Activated B cell treated with CpG ODN at 0.5 μM for 24 hours (primary cell): ENCODE results near the gene TRMT1. TPM values are rescaled to one million over a fixed set of nuclear protein-coding genes. Genes with fewer than 3 reads are reported as not detected.

ENCODE experiments used
- ATAC-seq: fragments of 200-7000 bp; cut with Tn5 transposase; one replicate; pipeline ENCODE4 v1.10.0; 2021; ENCODE audit warnings: low read depth, mild to moderate bottlenecking, moderate library complexity
- CTCF ChIA-PET: fragments of 350-600 bp; sonication (Branson Sonifier 250); formaldehyde crosslinking; loops from one replicate; lab custom pipeline; 2021; ENCODE audit warnings: antibody characterized with exemption; lab: Charles Lee
- POLR2A ChIA-PET: fragments of 350-600 bp; sonication (Branson Sonifier 250); formaldehyde crosslinking; loops from one replicate; lab custom pipeline; 2021; ENCODE audit warnings: antibody characterized with exemption; lab: Charles Lee
- DNase-seq: peaks from one replicate; pipeline ENCODE4 v3.0.0; 2022
- H3K27ac Mint-ChIP-seq: one replicate; pipeline ENCODE4 v1.8.0; 2020; ENCODE audit warnings: mixed read lengths
- H3K27me3 Mint-ChIP-seq: one replicate; pipeline ENCODE4 v1.8.0; 2021; ENCODE audit warnings: mixed read lengths
- H3K36me3 Mint-ChIP-seq: one replicate; pipeline ENCODE4 v1.8.0; 2021; ENCODE audit warnings: low read depth, mixed read lengths
- H3K4me1 Mint-ChIP-seq: one replicate; pipeline ENCODE4 v1.8.0; 2021; ENCODE audit warnings: mixed read lengths
- H3K4me3 Mint-ChIP-seq: one replicate; pipeline ENCODE4 v1.8.0; 2020; ENCODE audit warnings: mild to moderate bottlenecking, mixed read lengths
- H3K9me3 Mint-ChIP-seq: one replicate; pipeline ENCODE4 v1.8.0; 2020; ENCODE audit warnings: mixed read lengths
- CTCF ChIP-seq: fragments of 200-600 bp; IDR thresholded peaks from one replicate; pipeline ENCODE4 v1.8.0; 2022; ENCODE audit warnings: antibody characterized with exemption, mild to moderate bottlenecking
- intact Hi-C: fragments of 100-400 bp; cut with micrococcal nuclease; formaldehyde crosslinking; loops from one replicate; pipeline ENCODE4 v1.15.1; 2024
- total RNA-seq: library from RNA; stranded (reverse); gene quantifications from 2 replicates; pipeline ENCODE4 v1.2.3, GENCODE V29; 2022

Gene TRMT1
- total RNA-seq, 1 donor from 2014 or later: 113 TPM

- no peak overlapping the region for H3K27ac Mint-ChIP-seq
- POLR2A ChIA-PET: interaction anchor here (0.6 kb wide), 1 partner anchor 20 kb away, joined by 3 read pairs; no protein-coding TSS in a partner anchor
Measured at GRCh38 chr19:13071444-13072187, 44.9 kb downstream of the TRMT1 start.

DNA sequence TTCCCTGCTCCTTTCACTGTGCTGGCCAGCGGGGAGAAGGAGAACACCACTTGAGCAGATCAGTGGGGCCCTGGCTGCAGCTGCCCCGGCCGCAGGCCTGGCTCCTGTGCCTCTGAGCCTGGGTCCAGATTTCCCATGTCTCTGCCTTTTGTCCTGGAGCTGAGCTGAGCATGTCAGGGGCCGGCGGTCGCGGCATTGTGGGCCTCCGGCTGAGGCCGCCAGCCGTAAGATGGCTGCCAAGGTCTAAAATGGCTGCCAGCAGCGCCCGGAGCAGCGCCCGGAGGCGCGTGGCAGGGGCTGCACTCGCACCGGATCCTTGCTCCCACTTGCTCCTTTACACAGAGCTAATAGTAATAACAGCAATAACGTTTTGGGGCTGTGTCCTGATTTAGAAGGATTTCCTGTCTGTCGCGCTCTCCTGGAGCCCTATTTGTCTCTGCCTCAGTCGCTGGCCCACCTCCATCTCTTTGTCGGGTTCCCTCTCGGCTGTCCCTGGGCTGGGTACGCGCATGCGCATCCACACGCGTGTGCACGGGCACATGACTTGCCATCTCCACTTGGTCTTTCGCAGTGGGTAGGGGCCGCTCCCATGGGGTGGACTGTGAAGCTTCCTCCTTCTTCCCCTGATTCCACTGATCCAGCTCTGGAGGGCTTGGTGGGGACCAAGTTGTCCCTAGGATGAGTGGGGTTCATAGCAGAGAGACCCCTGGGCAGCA, 46.0 kb downstream of the TRMT1 start:
- H3K27ac Mint-ChIP-seq: no peak overlapping the region
- TF ChIP-seq CTCF: no peak
- H3K4me3 Mint-ChIP-seq: no peak overlapping the region
- POLR2A ChIA-PET: interaction anchor here (0.6 kb wide), 2 partner anchors 21 to 37 kb away, joined by 3 to 4 read pairs; no protein-coding TSS in a partner anchor
- CTCF ChIA-PET: interaction anchor here (1.8 kb wide), 1 partner anchor 9 kb away, joined by 6 read pairs; no protein-coding TSS in a partner anchor
- no peaks in the 10 kb centered on the region for H3K9me3 Mint-ChIP-seq
- no peaks in the 10 kb centered on the region for H3K36me3 Mint-ChIP-seq
- DNase-seq: no peak
- intact Hi-C loops: no loop called here
- no peaks in the 10 kb centered on the region for H3K4me1 Mint-ChIP-seq
- peaks cover 2% of the 10 kb centered on the region for H3K27me3 Mint-ChIP-seq
- ATAC-seq: no peak

More at GRCh38 chr19:13071444-13072187, 44.9 kb downstream of the TRMT1 start:
- no peaks in the 10 kb centered on the region for H3K4me1 Mint-ChIP-seq
- intact Hi-C loops: no loop called here
- ATAC-seq (no peak), DNase-seq (no peak)
- H3K36me3 Mint-ChIP-seq: no peaks in the 10 kb centered on the region
- CTCF ChIA-PET: interaction anchor here (1.2 to 1.8 kb wide), 2 partner anchors 10 to 94 kb away, joined by 3 to 6 read pairs; no protein-coding TSS in a partner anchor
- no peak overlapping the region for H3K4me3 Mint-ChIP-seq
- peaks cover 2% of the 10 kb centered on the region for H3K27me3 Mint-ChIP-seq
- TF ChIP-seq CTCF: no peak
- no peaks in the 10 kb centered on the region for H3K9me3 Mint-ChIP-seq

GRCh38 chr19:13069415-13070359, 46.9 kb downstream of the TRMT1 start:
- Mint-ChIP-seq H3K36me3 (no peaks in the 10 kb centered on the region), H3K27ac (no peak overlapping the region), H3K9me3 (no peaks in the 10 kb centered on the region), H3K4me3 (no peak overlapping the region), H3K4me1 (no peaks in the 10 kb centered on the region), H3K27me3 (peaks cover 2% of the 10 kb centered on the region)
- no peak for TF ChIP-seq CTCF
- intact Hi-C loops: loop anchor here (10.0 kb wide), 1 partner anchor 515 kb away; no protein-coding TSS in a partner anchor
- ATAC-seq: no peak
- POLR2A ChIA-PET: interaction anchor here (0.6 kb wide), 1 partner anchor 38 kb away, joined by 4 read pairs; no protein-coding TSS in a partner anchor
- CTCF ChIA-PET: interaction anchor here (1.8 kb wide), 1 partner anchor 8 kb away, joined by 6 read pairs; no protein-coding TSS in a partner anchor
- DNase-seq: no peak

- no peak for ATAC-seq
- no peaks in the 10 kb centered on the region for H3K36me3 Mint-ChIP-seq
- no peak for TF ChIP-seq CTCF
- DNase-seq: no peak
- no peak overlapping the region for H3K4me3 Mint-ChIP-seq
- no peaks in the 10 kb centered on the region for H3K4me1 Mint-ChIP-seq
- ChIA-PET CTCF (no interaction called here), POLR2A (interaction anchor here (0.7 kb wide), 1 partner anchor 860 kb away, joined by 3 read pairs; no protein-coding TSS in a partner anchor)
- peaks cover 5% of the 10 kb centered on the region for H3K27me3 Mint-ChIP-seq
- H3K9me3 Mint-ChIP-seq: no peaks in the 10 kb centered on the region
- no peak overlapping the region for H3K27ac Mint-ChIP-seq
- intact Hi-C loops: loop anchor here (10.0 kb wide), 1 partner anchor 517 kb away; no protein-coding TSS in a partner anchor
Measured at GRCh38 chr19:13068085-13068846, 48.3 kb downstream of the TRMT1 start.
